Measurements from ENCODE around the gene SRSF6. TPM values are rescaled to one million over a fixed set of nuclear protein-coding genes. Genes with fewer than 3 reads are reported as not detected.

Gene SRSF6
- total RNA-seq, 4 donors from 2014 or later, result 64.2 to 111 (median 87.3) TPM

DNA sequence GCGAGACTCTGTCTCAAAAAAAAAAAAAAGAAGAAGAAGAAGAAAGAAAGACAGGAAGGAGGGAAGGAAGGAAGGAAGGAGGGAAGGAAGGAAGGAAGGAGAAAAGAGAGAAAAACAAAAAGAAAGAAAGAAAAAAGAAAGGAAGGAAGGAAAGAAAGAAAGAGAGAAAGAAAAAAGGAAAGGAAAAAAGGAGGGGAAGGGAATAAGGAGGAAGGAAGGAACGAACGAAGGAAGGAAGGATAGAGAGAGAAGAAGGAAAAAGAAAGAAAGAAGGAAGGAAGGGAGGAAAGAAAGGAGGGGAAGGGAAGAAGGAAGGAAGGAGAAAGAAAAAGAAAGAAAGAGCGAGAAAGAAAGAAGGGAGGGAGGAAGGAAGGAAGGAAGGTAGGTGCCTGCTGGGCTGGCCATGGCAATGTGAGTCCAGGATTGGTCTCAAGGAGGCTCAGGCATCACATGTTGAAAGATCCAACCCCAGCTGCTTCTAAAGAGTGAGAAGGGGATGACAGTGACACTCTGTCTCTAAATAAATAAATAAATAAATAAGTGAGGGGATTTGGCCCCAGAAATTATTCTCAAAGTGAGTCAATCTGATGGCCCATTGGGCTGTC lies 24.3 kb upstream of the SRSF6 start:
- Histone ChIP-seq H3K9me3 (no peaks in the 10 kb centered on the region), H3K4me1 (no peaks in the 10 kb centered on the region), H3K27ac (no peak overlapping the region), H3K4me3 (no peak overlapping the region), H3K27me3 (no peaks in the 10 kb centered on the region), H3K36me3 (no peaks in the 10 kb centered on the region)
- TF ChIP-seq, protein P1, sequence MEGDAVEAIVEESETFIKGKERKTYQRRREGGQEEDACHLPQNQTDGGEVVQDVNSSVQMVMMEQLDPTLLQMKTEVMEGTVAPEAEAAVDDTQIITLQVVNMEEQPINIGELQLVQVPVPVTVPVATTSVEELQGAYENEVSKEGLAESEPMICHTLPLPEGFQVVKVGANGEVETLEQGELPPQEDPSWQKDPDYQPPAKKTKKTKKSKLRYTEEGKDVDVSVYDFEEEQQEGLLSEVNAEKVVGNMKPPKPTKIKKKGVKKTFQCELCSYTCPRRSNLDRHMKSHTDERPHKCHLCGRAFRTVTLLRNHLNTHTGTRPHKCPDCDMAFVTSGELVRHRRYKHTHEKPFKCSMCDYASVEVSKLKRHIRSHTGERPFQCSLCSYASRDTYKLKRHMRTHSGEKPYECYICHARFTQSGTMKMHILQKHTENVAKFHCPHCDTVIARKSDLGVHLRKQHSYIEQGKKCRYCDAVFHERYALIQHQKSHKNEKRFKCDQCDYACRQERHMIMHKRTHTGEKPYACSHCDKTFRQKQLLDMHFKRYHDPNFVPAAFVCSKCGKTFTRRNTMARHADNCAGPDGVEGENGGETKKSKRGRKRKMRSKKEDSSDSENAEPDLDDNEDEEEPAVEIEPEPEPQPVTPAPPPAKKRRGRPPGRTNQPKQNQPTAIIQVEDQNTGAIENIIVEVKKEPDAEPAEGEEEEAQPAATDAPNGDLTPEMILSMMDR (IDR thresholded peaks at IDR 0.05), result no peak
- TF ChIP-seq POLR2A (IDR thresholded peaks at IDR 0.05), result no peak
- DNase-seq, result no peak

DNA sequence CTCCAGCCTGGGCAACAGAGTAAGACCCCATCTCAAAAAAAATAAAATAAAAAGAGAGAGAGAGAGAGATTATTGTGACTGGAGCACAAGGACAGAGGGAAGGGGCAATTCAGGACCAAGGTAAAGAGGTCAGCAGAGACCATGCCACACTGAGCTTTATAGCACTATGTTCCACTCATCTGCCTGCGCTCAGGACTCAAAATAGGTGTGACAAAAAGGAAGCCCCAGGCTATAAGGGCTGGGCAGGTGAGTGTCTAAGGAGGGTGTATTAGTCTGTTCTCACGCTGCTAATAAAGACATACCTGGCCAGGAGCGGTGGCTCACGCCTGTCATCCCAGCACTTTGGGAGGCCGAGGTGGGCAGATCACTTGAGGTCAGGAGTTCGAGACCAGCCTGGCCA lies 23.1 kb upstream of the SRSF6 start:
- no peaks in the 10 kb centered on the region for H3K4me1 ChIP-seq
- H3K36me3 ChIP-seq, result no peaks in the 10 kb centered on the region
- no peak overlapping the region for H3K4me3 ChIP-seq
- H3K27me3 ChIP-seq, result no peaks in the 10 kb centered on the region
- H3K27ac ChIP-seq, result no peak overlapping the region
- no peak for DNase-seq
- no peak for TF ChIP-seq POLR2A (IDR thresholded peaks at IDR 0.05)
- TF ChIP-seq, protein P1 (IDR thresholded peaks at IDR 0.05), result no peak
- no peaks in the 10 kb centered on the region for H3K9me3 ChIP-seq

DNA sequence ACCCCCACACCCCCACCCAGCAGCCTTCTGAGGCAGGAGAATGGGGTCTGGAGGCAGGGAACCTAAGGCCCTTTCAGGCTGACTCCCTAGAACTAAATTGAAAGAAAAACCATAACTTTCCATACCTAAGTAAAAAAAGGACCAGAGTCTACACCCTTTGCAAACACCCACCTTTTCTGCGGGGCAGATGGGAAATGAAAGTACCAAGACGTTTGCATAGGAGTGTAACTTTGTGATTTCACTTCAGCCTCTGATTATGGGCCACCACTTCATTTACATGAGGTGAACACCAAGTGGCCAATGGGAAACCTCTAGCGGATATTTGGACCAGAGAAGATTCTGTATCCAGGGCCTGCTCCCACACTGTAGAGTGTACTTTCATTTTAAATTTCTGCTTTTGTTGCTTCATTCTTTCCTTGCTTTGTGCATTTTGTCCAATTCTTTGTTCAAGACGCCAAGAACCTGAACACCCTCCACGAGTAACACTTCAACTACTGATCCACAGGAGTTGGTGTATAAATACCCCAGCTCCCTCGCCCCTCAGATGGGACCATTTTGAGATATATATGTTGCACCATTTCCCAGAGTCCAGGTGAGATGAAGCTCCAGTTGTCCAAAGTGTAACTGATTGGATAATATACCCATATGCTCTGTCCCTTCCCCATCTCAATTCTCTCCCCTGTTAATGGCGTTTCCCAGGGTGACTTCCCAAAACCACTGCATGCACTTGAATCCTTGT lies 18.9 kb upstream of the SRSF6 start:
- no peaks in the 10 kb centered on the region for H3K9me3 ChIP-seq
- TF ChIP-seq, protein P1 (IDR thresholded peaks at IDR 0.05), result no peak
- TF ChIP-seq POLR2A (IDR thresholded peaks at IDR 0.05), result no peak
- H3K27me3 ChIP-seq, result no peaks in the 10 kb centered on the region
- H3K4me3 ChIP-seq, result no peak overlapping the region
- H3K27ac ChIP-seq, result no peak overlapping the region
- no peaks in the 10 kb centered on the region for H3K4me1 ChIP-seq
- H3K36me3 ChIP-seq, result no peaks in the 10 kb centered on the region
- DNase-seq, result peak in 1 of 3 donors; percentile 30

DNA sequence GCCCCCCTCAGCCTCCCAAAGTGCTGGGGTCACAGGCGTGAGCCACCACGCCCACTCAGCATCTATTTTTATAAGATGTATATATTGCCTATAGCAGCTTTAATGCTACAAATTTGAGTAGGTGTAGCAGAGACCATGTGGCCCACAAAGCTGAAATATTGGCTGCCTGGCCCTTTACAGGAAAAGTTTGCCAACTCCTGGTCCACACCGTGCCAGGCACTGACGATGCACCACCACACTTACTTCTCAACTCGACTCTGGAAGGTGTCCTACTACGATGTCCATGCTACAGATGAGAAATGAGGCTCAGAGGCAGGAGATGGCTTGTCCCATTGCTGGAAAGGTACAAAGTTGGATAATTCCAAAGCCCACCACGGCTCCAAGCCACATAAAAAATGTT lies 17.2 kb upstream of the SRSF6 start:
- H3K9me3 ChIP-seq, result no peaks in the 10 kb centered on the region
- H3K4me1 ChIP-seq, result no peaks in the 10 kb centered on the region
- H3K4me3 ChIP-seq, result no peak overlapping the region
- H3K36me3 ChIP-seq, result no peaks in the 10 kb centered on the region
- DNase-seq, result no peak
- H3K27me3 ChIP-seq, result no peaks in the 10 kb centered on the region
- H3K27ac ChIP-seq, result no peak overlapping the region
- TF ChIP-seq POLR2A (IDR thresholded peaks at IDR 0.05), result no peak
- TF ChIP-seq, protein P1 (IDR thresholded peaks at IDR 0.05), result no peak

DNA sequence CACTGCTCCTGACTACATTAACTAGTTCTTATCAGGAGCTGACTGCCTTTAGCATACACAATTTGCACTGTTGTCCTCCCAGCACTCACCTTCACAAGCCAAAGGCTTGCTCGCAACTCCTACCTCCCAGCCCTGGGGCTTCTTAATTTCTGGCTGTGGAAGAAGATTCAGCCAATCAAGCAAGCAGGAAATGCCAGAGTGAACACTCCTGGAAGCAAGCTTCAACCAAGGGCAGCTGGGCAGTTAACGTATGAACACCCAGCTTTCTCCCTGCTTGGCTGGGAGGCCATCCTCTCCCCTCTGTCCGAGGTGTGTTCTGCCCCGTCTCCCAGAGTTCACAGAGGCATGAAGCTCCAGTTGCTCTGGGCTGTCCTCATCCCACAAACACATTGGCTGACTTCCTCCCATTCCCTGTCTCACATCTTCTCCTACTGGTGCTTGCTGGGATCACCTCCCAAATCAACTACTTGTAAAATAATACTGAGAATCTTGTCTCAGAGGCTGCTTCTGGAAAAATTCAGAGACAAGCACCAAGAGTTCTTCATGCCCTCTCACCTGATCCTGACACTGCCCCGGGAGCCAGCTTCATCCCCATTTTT lies 15.3 kb upstream of the SRSF6 start:
- DNase-seq, result no peak
- no peaks in the 10 kb centered on the region for H3K27me3 ChIP-seq
- H3K27ac ChIP-seq, result no peak overlapping the region
- H3K36me3 ChIP-seq, result no peaks in the 10 kb centered on the region
- H3K9me3 ChIP-seq, result no peaks in the 10 kb centered on the region
- no peak overlapping the region for H3K4me3 ChIP-seq
- no peaks in the 10 kb centered on the region for H3K4me1 ChIP-seq
- TF ChIP-seq, protein P1 (IDR thresholded peaks at IDR 0.05), result no peak
- TF ChIP-seq POLR2A (IDR thresholded peaks at IDR 0.05), result no peak
